Thoracic aorta endothelial cell (primary cell): Measurements from ENCODE around the gene SIX2. TPM values are rescaled to one million over a fixed set of nuclear protein-coding genes. Genes with fewer than 3 reads are reported as not detected.

Experiments
- total RNA-seq: library from RNA; depleted of rRNA; stranded (reverse); fragments of >200 nt; gene quantifications from 2 replicates; pipeline ENCODE4 v1.2.3, GENCODE V29; 2012

SIX2 gene
- total RNA-seq, result 0.13 and 0.14 TPM in 2 replicates

DNA sequence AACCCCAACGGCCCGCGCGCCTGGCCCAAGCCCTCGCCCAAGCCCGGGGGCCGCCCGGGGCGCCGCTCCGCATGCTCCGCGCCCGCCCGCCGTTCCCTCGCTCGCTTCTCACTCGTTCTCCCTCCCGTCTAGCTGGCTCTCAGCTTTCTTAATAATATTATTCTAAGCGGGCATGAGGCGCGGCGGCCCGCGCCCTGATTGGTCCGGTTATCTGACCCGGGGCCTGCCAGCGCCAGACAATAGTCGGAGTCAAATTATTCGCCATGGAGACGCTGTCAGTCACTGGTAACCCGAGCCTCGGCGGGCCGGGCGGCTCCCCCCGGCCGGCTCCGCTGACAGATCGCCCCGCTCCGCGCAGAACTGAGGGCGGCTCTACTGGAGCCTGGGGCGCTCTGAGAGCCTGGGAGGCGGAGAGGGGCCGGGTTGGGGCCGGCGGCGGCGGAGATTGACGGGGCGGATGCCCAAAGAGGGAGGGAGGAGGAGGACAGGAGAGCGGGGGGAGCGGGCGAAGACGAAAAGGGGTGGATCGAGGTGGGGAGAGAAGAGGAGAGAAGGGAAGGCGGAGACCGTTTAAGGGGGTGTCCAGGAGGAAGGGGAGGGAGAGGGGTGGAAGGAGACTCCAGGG, at the start of gene SIX2:
Gene SIX2 (minus strand): TSS at position 150 of the 625 bp plus-strand sequence. CDS start 342 bp downstream, outside the sequence.

Other genes starting within 250 kb of the SIX2 start
- not detected in 2 replicates for gene SIX3, start 67.8 kb downstream of the SIX2 start, total RNA-seq